Heart left ventricle (tissue), 13 donors: ENCODE results near the gene PROSER2.

Source experiments
- POLR2A ChIP-seq, 2 donors: fragments of 450-650 bp; IDR thresholded peaks; one replicate each; pipeline ENCODE4 v1.6.1; 2017; ENCODE audit warnings: antibody characterized with exemption in 2 of 2, mild to moderate bottlenecking in 2 of 2, moderate library complexity in 2 of 2
- TF ChIP-seq, protein P1 (sequence below), 12 donors: fragments of 200-600 bp; sonication (generic) in 4 of 12; IDR thresholded peaks; one replicate each; pipeline versions ENCODE4 v1.5.0 to v1.8.0; 2018 to 2022; ENCODE audit warnings: antibody characterized with exemption in 12 of 12, mild to moderate bottlenecking in 5 of 12
- donor health status: ischemic (EF 13 %, LVEDD 7.1; RV severe dilation, severe dysfunction).
- donor health status: DM: no; HTN: yes; CAD: no.
- donor health status: DM: no; HTN: no; CAD: no.
- donor health status: ischemic (EF 25% LVEDD 6.9; RV normal size, moderate dysfunction).
- donor health status: ischemic (EF 25% LVEDD 5.7; RV mildly dilated, moderate dysfunction).
- donor health status: ischemic (EF 35%, LVEDD 5.7; RV mildly dilated, moderate dysfunction).
- donor health status: nonischemic (EF 11% LVEDD 7.7; RV severe dilation, severe dysfunction).
- donor health status: DM: yes; HTN: yes; CAD: no.
- donor health status: PGD.
- donor health status: ischemic (EF 29% LVEDD 5.4; RV normal size, mild dysfunction).
- donor health status: nonischemic (EF 23%, LVEDD 6.1; RV moderate dilation, normal function).

DNA sequence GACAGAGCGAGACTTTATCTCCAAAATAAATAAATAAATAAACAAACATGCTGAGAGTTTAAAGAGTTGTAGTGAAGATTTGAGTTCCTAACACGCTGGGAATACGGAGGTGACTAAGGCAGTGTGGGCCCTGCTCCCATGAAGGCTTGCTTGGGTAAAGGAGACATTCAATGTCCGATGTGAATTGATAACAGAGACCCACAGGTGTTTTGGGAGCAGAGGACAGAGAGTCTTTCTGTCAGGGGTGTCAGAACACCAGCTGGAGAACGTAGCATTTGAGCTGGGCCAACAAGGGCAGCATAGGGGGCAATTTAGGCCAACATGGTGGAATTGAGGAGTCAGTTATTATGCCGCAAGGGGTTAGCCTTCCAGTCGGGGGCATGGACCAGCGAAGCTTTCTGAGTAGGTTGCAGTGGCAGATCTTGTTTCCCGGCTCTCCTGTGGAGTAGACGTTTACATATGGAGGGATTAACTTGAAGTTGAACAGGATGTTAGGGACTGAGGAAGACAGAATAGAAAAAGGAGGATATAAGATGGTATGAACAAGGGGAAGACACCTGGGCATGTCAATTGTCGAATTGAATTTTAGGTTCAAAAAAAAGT is 5.6 kb downstream of the PROSER2 start:
- TF ChIP-seq, protein P1, sequence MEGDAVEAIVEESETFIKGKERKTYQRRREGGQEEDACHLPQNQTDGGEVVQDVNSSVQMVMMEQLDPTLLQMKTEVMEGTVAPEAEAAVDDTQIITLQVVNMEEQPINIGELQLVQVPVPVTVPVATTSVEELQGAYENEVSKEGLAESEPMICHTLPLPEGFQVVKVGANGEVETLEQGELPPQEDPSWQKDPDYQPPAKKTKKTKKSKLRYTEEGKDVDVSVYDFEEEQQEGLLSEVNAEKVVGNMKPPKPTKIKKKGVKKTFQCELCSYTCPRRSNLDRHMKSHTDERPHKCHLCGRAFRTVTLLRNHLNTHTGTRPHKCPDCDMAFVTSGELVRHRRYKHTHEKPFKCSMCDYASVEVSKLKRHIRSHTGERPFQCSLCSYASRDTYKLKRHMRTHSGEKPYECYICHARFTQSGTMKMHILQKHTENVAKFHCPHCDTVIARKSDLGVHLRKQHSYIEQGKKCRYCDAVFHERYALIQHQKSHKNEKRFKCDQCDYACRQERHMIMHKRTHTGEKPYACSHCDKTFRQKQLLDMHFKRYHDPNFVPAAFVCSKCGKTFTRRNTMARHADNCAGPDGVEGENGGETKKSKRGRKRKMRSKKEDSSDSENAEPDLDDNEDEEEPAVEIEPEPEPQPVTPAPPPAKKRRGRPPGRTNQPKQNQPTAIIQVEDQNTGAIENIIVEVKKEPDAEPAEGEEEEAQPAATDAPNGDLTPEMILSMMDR (IDR thresholded peaks at IDR 0.05), result no peak
- no peak for TF ChIP-seq POLR2A (IDR thresholded peaks at IDR 0.05)
